Activated CD4-positive, alpha-beta memory T cell treated with anti-CD3 and anti-CD28 coated beads for 36 hours (primary cell): ENCODE results near the gene ST8SIA4. TPM values are rescaled to one million over a fixed set of nuclear protein-coding genes. Genes with fewer than 3 reads are reported as not detected.

ENCODE experiments used
- CTCF ChIA-PET: fragments of 350-600 bp; sonication (Branson Sonifier 250); formaldehyde crosslinking; loops from one replicate; lab custom pipeline; 2021; ENCODE audit warnings: antibody characterized with exemption, inconsistent platforms; lab: Charles Lee
- POLR2A ChIA-PET: fragments of 350-600 bp; sonication (Branson Sonifier 250); formaldehyde crosslinking; loops from one replicate; lab custom pipeline; 2021; ENCODE audit warnings: antibody characterized with exemption; lab: Charles Lee
- DNase-seq: peaks from one replicate; pipeline ENCODE4 v3.0.0-alpha.2; 2020
- H3K27ac Mint-ChIP-seq: one replicate; pipeline ENCODE4 v1.8.0; 2021; ENCODE audit warnings: mixed read lengths
- H3K27me3 Mint-ChIP-seq: one replicate; pipeline ENCODE4 v1.8.0; 2021; ENCODE audit warnings: mixed read lengths
- H3K36me3 Mint-ChIP-seq: one replicate; pipeline ENCODE4 v1.8.0; 2021; ENCODE audit warnings: mixed read lengths
- H3K4me1 Mint-ChIP-seq: one replicate; pipeline ENCODE4 v1.8.0; 2021; ENCODE audit warnings: low read depth, mixed read lengths
- H3K4me3 Mint-ChIP-seq: one replicate; pipeline ENCODE4 v1.8.0; 2021; ENCODE audit warnings: mild to moderate bottlenecking, mixed read lengths
- H3K9me3 Mint-ChIP-seq: one replicate; pipeline ENCODE4 v1.8.0; 2021; ENCODE audit warnings: mixed read lengths
- intact Hi-C: fragments of 100-400 bp; cut with micrococcal nuclease; formaldehyde crosslinking; loops from one replicate; pipeline ENCODE4 v1.15.1; 2023
- total RNA-seq, 2 experiments: library from RNA; stranded (reverse); gene quantifications; one replicate each; pipeline ENCODE4 v1.2.3, GENCODE V29; 2021

The ST8SIA4 gene
- total RNA-seq, 2 experiments from 2014 or later = 32.8 to 35.1 TPM

- Mint-ChIP-seq H3K4me1 (peaks cover 29% of the 10 kb centered on the region), H3K9me3 (no peaks in the 10 kb centered on the region), H3K36me3 (no peaks in the 10 kb centered on the region), H3K27me3 (no peaks in the 10 kb centered on the region), H3K4me3 (no peak overlapping the region), H3K27ac (no peak overlapping the region)
- no peak for DNase-seq
- intact Hi-C loops = loop anchor here (2.0 kb wide), 1 partner anchor 271 kb away; no protein-coding TSS in a partner anchor
- ChIA-PET POLR2A (no interaction called here), CTCF (interaction anchor here (1.1 kb wide), 1 partner anchor 125 kb away, joined by 4 read pairs; no protein-coding TSS in a partner anchor)
These were observed 127.6 kb downstream of the ST8SIA4 start for GRCh38 chr5:100775533-100775855.

GRCh38 chr5:100772548-100772947 lies 130.5 kb downstream of the ST8SIA4 start:
- CTCF ChIA-PET = interaction anchor here (1.2 to 1.6 kb wide), 2 partner anchors 15 to 131 kb away, joined by 5 to 7 read pairs; partner anchors contain the start of gene ST8SIA4
- no peak for DNase-seq
- H3K4me3 Mint-ChIP-seq = no peak overlapping the region

GRCh38 chr5:100772006-100772405 lies 131.1 kb downstream of the ST8SIA4 start:
- Mint-ChIP-seq H3K4me1 (peaks cover 2% of the 10 kb centered on the region), H3K9me3 (no peaks in the 10 kb centered on the region), H3K27ac (no peak overlapping the region), H3K27me3 (no peaks in the 10 kb centered on the region), H3K4me3 (no peak overlapping the region), H3K36me3 (no peaks in the 10 kb centered on the region)
- CTCF ChIA-PET = interaction anchor here (1.2 to 1.6 kb wide), 2 partner anchors 16 to 131 kb away, joined by 5 to 7 read pairs; partner anchors contain the start of gene ST8SIA4
- POLR2A ChIA-PET = no interaction called here
- DNase-seq = no peak
- intact Hi-C loops = no loop called here

More at GRCh38 chr5:100772548-100772947, 130.5 kb downstream of the ST8SIA4 start:
- Mint-ChIP-seq H3K36me3 (no peaks in the 10 kb centered on the region), H3K27ac (no peak overlapping the region), H3K4me1 (peaks cover 5% of the 10 kb centered on the region), H3K27me3 (no peaks in the 10 kb centered on the region), H3K9me3 (no peaks in the 10 kb centered on the region)
- intact Hi-C loops = no loop called here
- POLR2A ChIA-PET = no interaction called here

GRCh38 chr5:100771181-100771580 lies 131.9 kb downstream of the ST8SIA4 start:
- CTCF ChIA-PET = no interaction called here
- intact Hi-C loops = no loop called here
- no peaks in the 10 kb centered on the region for H3K36me3 Mint-ChIP-seq
- H3K9me3 Mint-ChIP-seq = no peaks in the 10 kb centered on the region
- H3K4me1 Mint-ChIP-seq = no peaks in the 10 kb centered on the region
- POLR2A ChIA-PET = no interaction called here
- no peak overlapping the region for H3K27ac Mint-ChIP-seq
- no peaks in the 10 kb centered on the region for H3K27me3 Mint-ChIP-seq
- no peak overlapping the region for H3K4me3 Mint-ChIP-seq
- DNase-seq = no peak

GRCh38 chr5:100768221-100768620 lies 134.9 kb downstream of the ST8SIA4 start:
- DNase-seq = no peak
- Mint-ChIP-seq H3K36me3 (no peaks in the 10 kb centered on the region), H3K4me3 (no peak overlapping the region), H3K9me3 (no peaks in the 10 kb centered on the region), H3K4me1 (no peaks in the 10 kb centered on the region), H3K27ac (no peak overlapping the region), H3K27me3 (no peaks in the 10 kb centered on the region)
- intact Hi-C loops = no loop called here
- ChIA-PET POLR2A (no interaction called here), CTCF (no interaction called here)

- no peak for DNase-seq
- Mint-ChIP-seq H3K27me3 (no peaks in the 10 kb centered on the region), H3K4me3 (no peak overlapping the region), H3K27ac (no peak overlapping the region), H3K4me1 (no peaks in the 10 kb centered on the region), H3K36me3 (no peaks in the 10 kb centered on the region), H3K9me3 (no peaks in the 10 kb centered on the region)
- CTCF ChIA-PET = interaction anchor here (1.0 kb wide), 1 partner anchor 11 kb away, joined by 3 read pairs; no protein-coding TSS in a partner anchor
- intact Hi-C loops = no loop called here
- POLR2A ChIA-PET = no interaction called here
These were observed 140.1 kb downstream of the ST8SIA4 start for GRCh38 chr5:100762995-100763394.

- no peak overlapping the region for H3K27ac Mint-ChIP-seq
- H3K4me3 Mint-ChIP-seq = no peak overlapping the region
- H3K27me3 Mint-ChIP-seq = no peaks in the 10 kb centered on the region
- ChIA-PET CTCF (no interaction called here), POLR2A (no interaction called here)
- no peaks in the 10 kb centered on the region for H3K36me3 Mint-ChIP-seq
- no peaks in the 10 kb centered on the region for H3K4me1 Mint-ChIP-seq
- intact Hi-C loops = no loop called here
- no peak for DNase-seq
- H3K9me3 Mint-ChIP-seq = no peaks in the 10 kb centered on the region
These were observed 141.0 kb downstream of the ST8SIA4 start for GRCh38 chr5:100762108-100762507.

GRCh38 chr5:100761192-100761591 lies 141.9 kb downstream of the ST8SIA4 start:
- Mint-ChIP-seq H3K27me3 (no peaks in the 10 kb centered on the region), H3K4me3 (no peak overlapping the region), H3K27ac (no peak overlapping the region), H3K36me3 (no peaks in the 10 kb centered on the region), H3K9me3 (no peaks in the 10 kb centered on the region), H3K4me1 (no peaks in the 10 kb centered on the region)
- CTCF ChIA-PET = no interaction called here
- intact Hi-C loops = no loop called here
- no peak for DNase-seq
- POLR2A ChIA-PET = no interaction called here

- CTCF ChIA-PET = no interaction called here
These were observed 142.4 kb downstream of the ST8SIA4 start for GRCh38 chr5:100760688-100761087.

GRCh38 chr5:100758780-100759179 lies 144.3 kb downstream of the ST8SIA4 start:
- intact Hi-C loops = no loop called here
- Mint-ChIP-seq H3K4me1 (no peaks in the 10 kb centered on the region), H3K4me3 (no peak overlapping the region), H3K9me3 (no peaks in the 10 kb centered on the region), H3K27me3 (no peaks in the 10 kb centered on the region), H3K27ac (no peak overlapping the region), H3K36me3 (no peaks in the 10 kb centered on the region)
- ChIA-PET POLR2A (no interaction called here), CTCF (no interaction called here)
- DNase-seq = no peak

More at GRCh38 chr5:100760688-100761087, 142.4 kb downstream of the ST8SIA4 start:
- Mint-ChIP-seq H3K9me3 (no peaks in the 10 kb centered on the region), H3K36me3 (no peaks in the 10 kb centered on the region), H3K4me3 (no peak overlapping the region), H3K27ac (no peak overlapping the region), H3K27me3 (no peaks in the 10 kb centered on the region), H3K4me1 (no peaks in the 10 kb centered on the region)
- POLR2A ChIA-PET = no interaction called here
- intact Hi-C loops = no loop called here
- no peak for DNase-seq

GRCh38 chr5:100758306-100758705 lies 144.8 kb downstream of the ST8SIA4 start:
- Mint-ChIP-seq H3K36me3 (no peaks in the 10 kb centered on the region), H3K4me1 (no peaks in the 10 kb centered on the region), H3K4me3 (no peak overlapping the region), H3K9me3 (no peaks in the 10 kb centered on the region), H3K27ac (no peak overlapping the region), H3K27me3 (no peaks in the 10 kb centered on the region)
- DNase-seq = no peak
- intact Hi-C loops = no loop called here
- CTCF ChIA-PET = no interaction called here
- POLR2A ChIA-PET = no interaction called here

- CTCF ChIA-PET = no interaction called here
- Mint-ChIP-seq H3K4me1 (no peaks in the 10 kb centered on the region), H3K36me3 (no peaks in the 10 kb centered on the region), H3K27ac (no peak overlapping the region), H3K9me3 (no peaks in the 10 kb centered on the region), H3K27me3 (no peaks in the 10 kb centered on the region), H3K4me3 (no peak overlapping the region)
- POLR2A ChIA-PET = no interaction called here
- intact Hi-C loops = no loop called here
- DNase-seq = no peak
These were observed 145.5 kb downstream of the ST8SIA4 start for GRCh38 chr5:100757618-100758017.
